ENCODE measurements around the gene EFCAB5.
"Not testable (repeated sequence)": the region's sequence is repeated elsewhere in the genome, so short reads cannot be mapped to it uniquely, and the experiment has no call there.

- TF ChIP-seq, protein P1, sequence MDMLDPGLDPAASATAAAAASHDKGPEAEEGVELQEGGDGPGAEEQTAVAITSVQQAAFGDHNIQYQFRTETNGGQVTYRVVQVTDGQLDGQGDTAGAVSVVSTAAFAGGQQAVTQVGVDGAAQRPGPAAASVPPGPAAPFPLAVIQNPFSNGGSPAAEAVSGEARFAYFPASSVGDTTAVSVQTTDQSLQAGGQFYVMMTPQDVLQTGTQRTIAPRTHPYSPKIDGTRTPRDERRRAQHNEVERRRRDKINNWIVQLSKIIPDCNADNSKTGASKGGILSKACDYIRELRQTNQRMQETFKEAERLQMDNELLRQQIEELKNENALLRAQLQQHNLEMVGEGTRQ (IDR thresholded peaks at IDR 0.05; ENCODE audit: low read length) = not testable (repeated sequence)
- TF ChIP-seq, protein P2, sequence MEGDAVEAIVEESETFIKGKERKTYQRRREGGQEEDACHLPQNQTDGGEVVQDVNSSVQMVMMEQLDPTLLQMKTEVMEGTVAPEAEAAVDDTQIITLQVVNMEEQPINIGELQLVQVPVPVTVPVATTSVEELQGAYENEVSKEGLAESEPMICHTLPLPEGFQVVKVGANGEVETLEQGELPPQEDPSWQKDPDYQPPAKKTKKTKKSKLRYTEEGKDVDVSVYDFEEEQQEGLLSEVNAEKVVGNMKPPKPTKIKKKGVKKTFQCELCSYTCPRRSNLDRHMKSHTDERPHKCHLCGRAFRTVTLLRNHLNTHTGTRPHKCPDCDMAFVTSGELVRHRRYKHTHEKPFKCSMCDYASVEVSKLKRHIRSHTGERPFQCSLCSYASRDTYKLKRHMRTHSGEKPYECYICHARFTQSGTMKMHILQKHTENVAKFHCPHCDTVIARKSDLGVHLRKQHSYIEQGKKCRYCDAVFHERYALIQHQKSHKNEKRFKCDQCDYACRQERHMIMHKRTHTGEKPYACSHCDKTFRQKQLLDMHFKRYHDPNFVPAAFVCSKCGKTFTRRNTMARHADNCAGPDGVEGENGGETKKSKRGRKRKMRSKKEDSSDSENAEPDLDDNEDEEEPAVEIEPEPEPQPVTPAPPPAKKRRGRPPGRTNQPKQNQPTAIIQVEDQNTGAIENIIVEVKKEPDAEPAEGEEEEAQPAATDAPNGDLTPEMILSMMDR (IDR thresholded peaks at IDR 0.05; ENCODE audit: control extremely low read depth in 1 of 3, insufficient read depth in 1 of 3, low read depth in 1 of 3, low read length in 3 of 3) = peak in 1 of 3 experiments; percentile 3; a peak in 1 of 4 replicates
- TF ChIP-seq EP300 (IDR thresholded peaks at IDR 0.05; ENCODE audit: borderline replicate concordance in 1 of 2, low read depth in 2 of 2, low read length in 2 of 2); KDM1A (IDR thresholded peaks at IDR 0.05; ENCODE audit: borderline replicate concordance, low read length); MAFK (IDR thresholded peaks at IDR 0.05; ENCODE audit: low read depth, low read length): not testable (repeated sequence)
These were observed 70.5 kb downstream of the EFCAB5 start for GRCh38 chr17:30011934-30012333.
